Measurements from ENCODE around the gene NOXA1.
A peak's percentile ranks its signal among the peaks of the same experiment; 100 is the strongest.

Gene NOXA1

DNA sequence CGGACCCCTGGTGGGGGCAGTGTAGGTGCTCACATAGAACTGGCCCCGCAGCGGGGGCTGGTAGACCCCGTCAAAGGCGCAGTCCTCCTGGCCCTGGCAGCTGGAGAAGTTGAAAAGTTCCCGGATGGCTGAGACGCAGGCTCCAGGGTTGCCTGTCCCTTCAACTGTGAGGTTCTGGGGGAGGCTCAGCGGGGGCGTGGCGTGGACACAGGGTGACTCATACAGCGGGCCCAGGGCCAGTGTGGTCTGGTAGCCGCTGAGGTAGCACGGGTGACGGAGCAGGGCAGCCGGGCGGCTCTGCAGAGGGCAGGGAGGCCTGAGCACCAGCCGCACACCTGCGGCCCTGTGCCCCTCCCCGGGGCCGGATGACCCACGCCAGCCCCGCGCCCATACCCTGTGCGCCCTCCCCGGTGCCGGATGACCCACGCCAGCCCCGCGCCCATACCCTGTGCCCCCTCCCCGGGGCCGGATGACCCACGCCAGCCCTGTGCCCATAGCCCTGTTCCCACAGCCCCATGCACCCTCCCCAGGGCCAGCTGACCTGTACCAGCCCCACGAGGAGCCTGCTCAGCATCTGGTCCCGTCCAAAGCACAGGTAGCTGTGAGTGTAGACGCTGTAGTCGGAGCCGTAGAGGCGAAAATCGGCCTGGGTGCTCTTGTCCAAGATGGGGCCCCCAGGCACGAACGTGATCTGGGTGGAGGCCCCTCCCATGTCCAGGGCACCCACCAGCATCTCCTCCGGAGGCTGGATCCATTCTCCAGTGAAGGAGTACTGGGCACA, 13.0 kb downstream of the NOXA1 start:
- TF ChIP-seq, protein P1, sequence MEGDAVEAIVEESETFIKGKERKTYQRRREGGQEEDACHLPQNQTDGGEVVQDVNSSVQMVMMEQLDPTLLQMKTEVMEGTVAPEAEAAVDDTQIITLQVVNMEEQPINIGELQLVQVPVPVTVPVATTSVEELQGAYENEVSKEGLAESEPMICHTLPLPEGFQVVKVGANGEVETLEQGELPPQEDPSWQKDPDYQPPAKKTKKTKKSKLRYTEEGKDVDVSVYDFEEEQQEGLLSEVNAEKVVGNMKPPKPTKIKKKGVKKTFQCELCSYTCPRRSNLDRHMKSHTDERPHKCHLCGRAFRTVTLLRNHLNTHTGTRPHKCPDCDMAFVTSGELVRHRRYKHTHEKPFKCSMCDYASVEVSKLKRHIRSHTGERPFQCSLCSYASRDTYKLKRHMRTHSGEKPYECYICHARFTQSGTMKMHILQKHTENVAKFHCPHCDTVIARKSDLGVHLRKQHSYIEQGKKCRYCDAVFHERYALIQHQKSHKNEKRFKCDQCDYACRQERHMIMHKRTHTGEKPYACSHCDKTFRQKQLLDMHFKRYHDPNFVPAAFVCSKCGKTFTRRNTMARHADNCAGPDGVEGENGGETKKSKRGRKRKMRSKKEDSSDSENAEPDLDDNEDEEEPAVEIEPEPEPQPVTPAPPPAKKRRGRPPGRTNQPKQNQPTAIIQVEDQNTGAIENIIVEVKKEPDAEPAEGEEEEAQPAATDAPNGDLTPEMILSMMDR (IDR thresholded peaks at IDR 0.05): no peak
- peak; percentile 35 for DNase-seq
- H3K9me3 Mint-ChIP-seq: no peaks in the 10 kb centered on the region
- no peaks in the 10 kb centered on the region for H3K4me1 Mint-ChIP-seq
- peaks cover 4% of the 10 kb centered on the region for H3K27me3 Mint-ChIP-seq (ENCODE audit: low read depth, poor library complexity)
- no peak overlapping the region for H3K27ac Mint-ChIP-seq
- H3K36me3 Mint-ChIP-seq (ENCODE audit: low read depth): no peaks in the 10 kb centered on the region
- no peak overlapping the region for H3K4me3 Mint-ChIP-seq

DNA sequence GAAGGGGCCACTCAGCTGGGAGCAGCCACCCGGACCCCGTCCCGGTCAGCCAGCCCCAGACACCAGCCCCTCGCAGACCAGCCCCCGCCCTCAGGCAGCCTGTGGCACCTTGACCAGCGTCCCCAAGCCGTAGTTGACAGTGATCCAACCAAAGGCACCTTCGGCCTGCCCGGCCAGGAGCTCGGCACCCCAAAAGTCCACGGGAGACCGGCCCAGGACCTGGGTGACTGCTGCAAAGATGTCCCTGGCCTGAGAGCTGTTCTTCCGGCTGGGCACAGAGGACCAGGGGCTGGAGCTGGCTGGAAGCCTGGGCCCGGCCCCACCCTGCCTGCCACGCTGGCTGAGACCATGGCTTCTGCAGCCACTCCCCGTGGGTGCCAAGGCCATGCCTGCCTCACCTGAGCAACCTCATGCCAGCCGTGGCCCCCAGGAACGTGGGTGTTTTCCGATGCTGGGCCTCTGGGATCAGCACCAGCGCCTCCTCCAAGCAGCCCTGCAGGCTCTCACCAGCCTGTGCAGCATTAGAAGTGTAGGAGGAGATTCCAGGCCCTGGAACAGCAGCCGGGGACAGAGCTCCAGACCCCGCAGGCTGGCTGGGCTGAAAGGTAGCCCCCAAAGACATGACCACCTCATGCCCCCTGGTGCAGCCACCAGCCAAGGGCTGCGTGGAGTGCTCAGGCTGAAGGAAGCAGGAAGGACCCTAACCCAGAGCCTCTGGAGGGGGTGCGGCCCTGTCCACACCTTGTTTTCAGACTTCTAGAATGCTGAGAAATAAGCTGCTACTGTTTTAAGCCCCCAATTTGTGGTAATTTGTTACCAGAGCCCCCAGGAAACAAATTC, 13.8 kb downstream of the NOXA1 start:
- Mint-ChIP-seq H3K4me3 (no peak overlapping the region), H3K4me1 (peaks cover 3% of the 10 kb centered on the region), H3K9me3 (no peaks in the 10 kb centered on the region), H3K36me3 (ENCODE audit: low read depth) (no peaks in the 10 kb centered on the region), H3K27me3 (ENCODE audit: low read depth, poor library complexity) (peaks cover 7% of the 10 kb centered on the region), H3K27ac (no peak overlapping the region)
- TF ChIP-seq, protein P1 (IDR thresholded peaks at IDR 0.05): no peak
- peak; percentile 2 for DNase-seq

DNA sequence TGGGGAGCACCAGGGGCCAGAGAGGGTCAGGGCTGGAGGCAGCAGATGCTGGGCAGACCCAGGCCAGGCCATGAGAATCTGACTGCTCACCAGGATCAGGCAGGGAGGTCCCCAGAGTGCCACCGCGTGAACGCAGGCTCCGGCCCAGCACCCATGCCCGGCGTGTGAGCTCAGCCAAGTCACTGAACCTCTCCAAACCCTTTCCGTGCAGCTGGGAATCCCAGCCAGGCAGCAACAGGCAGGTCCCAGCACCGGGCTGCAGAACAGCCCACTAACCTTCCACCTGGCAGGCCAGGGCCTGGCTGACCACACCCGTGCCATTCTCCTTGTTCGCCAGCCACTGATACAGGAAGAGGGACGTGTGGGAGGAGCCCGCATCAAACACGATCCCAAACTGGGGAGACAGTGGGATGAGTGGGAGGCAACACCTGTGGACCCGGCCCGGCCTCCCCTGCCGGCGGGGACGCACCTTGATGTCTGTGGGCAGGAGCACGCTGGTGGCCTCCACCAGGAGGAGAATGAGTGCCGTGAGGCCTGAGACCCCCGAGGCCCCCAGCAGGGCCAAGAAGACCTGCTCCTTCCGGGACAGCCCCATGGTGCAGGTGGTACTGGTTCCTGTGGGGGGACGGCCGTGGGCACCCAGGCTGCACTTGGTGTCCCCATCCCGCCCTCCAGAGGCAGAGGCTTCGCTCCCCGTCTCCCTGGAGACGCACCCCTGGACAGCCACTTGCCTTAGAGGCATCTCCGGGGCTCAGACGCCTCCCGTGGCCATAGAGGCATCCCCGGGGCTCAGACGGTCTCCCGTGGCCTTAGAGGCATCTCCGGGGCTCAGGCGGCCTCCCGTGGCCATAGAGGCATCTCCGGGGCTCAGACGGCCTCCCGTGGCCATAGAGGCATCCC, 14.7 kb downstream of the NOXA1 start:
- Mint-ChIP-seq H3K4me1 (peaks cover 5% of the 10 kb centered on the region), H3K4me3 (no peak overlapping the region), H3K27ac (no peak overlapping the region), H3K27me3 (ENCODE audit: low read depth, poor library complexity) (peaks cover 16% of the 10 kb centered on the region), H3K9me3 (no peaks in the 10 kb centered on the region), H3K36me3 (ENCODE audit: low read depth) (no peaks in the 10 kb centered on the region)
- DNase-seq: peak; percentile 1
- TF ChIP-seq, protein P1 (IDR thresholded peaks at IDR 0.05): no peak

DNA sequence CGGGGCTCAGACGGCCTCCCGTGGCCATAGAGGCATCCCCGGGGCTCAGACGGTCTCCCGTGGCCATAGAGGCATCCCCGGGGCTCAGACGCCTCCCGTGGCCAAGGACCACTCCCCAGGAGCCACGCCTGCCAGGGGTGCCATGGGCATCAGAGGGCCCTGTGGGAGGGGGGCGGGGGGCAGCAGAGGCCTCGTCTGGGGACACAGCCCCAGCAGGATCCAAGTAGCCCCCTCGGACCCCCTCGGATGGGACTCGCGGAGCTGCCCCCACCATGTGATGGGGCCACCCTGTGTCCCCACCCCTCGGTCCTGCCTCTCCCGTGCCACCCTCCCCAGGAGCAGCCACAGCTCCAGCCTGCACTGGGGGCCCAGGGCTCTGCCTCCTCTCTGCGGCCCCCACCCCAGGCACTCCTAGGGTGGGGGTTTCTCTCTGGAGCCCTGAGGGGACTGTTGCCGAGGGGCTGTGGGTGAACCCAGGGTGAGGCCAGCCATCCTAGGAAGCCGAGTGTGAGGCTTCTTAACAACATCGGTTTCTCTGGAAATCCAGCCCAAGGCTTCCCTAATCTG, 15.5 kb downstream of the NOXA1 start:
- DNase-seq: peak; percentile 1
- no peak overlapping the region for H3K27ac Mint-ChIP-seq
- H3K9me3 Mint-ChIP-seq: peaks cover 4% of the 10 kb centered on the region
- TF ChIP-seq, protein P1 (IDR thresholded peaks at IDR 0.05): no peak
- H3K4me3 Mint-ChIP-seq: no peak overlapping the region
- no peaks in the 10 kb centered on the region for H3K36me3 Mint-ChIP-seq (ENCODE audit: low read depth)
- peaks cover 23% of the 10 kb centered on the region for H3K27me3 Mint-ChIP-seq (ENCODE audit: low read depth, poor library complexity)
- H3K4me1 Mint-ChIP-seq: peaks cover 5% of the 10 kb centered on the region

DNA sequence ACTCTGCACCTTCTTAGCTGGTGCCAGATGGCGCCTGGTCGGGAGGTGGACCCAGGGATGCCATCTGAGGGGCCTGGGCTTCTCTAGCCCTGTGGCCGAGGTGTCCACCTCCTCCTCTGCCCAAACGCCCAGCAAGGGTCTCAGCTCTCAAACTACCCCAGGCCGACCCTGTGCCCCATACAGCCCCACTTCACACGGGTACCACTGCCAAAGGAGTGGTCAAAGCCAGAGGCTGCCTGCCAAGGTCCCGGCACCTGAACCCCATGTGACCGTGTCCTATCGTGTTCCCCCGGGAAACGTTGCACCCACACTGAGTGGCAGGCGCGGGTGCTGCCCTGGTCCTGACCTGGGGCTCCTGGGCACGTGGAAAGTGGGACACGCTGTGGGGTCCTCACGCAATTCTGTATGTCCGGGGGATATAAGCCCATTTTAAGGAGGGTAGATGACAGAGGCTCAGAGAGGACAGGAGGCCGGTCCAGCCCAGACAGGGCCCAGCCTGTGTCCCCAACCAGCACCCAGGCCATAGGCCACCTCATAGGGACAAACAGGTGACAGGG, 16.0 kb downstream of the NOXA1 start:
- Mint-ChIP-seq H3K4me1 (peaks cover 5% of the 10 kb centered on the region), H3K36me3 (ENCODE audit: low read depth) (no peaks in the 10 kb centered on the region), H3K27me3 (ENCODE audit: low read depth, poor library complexity) (peaks cover 29% of the 10 kb centered on the region), H3K9me3 (peaks cover 4% of the 10 kb centered on the region), H3K27ac (no peak overlapping the region), H3K4me3 (no peak overlapping the region)
- DNase-seq: peak; percentile 1
- TF ChIP-seq, protein P1 (IDR thresholded peaks at IDR 0.05): no peak

All from nephron progenitor cell (in vitro differentiated cells).